Small intestine (tissue), 7 donors: ENCODE results near the gene PTPRG. TPM values are rescaled to one million over a fixed set of nuclear protein-coding genes. Genes with fewer than 3 reads are reported as not detected.

Experiments used
- DNase-seq, 2 donors: peaks; one replicate each; pipeline versions ENCODE4 v3.0.0 to v3.0.0-alpha.2; 2013
- FAIRE-seq: peaks from 2 replicates; lab custom pipeline; 2012; peaks lifted over from hg19 to GRCh38; lab: Jason Lieb, UNC
- H3K27ac ChIP-seq, 3 donors: one replicate each; pipeline ENCODE4 v1.5.1; 2013; ENCODE audit warnings: low read length in 2 of 3, mild to moderate bottlenecking in 2 of 3, control low read depth in 1 of 3, inconsistent platforms in 1 of 3, low read depth in 1 of 3, moderate library complexity in 1 of 3
- H3K27me3 ChIP-seq, 3 donors: one replicate each; pipeline ENCODE4 v1.6.1; 2013; ENCODE audit warnings: low read length in 3 of 3, inconsistent platforms in 1 of 3; ENCODE audit not compliant: control insufficient read depth in 3 of 3, insufficient read depth in 3 of 3
- H3K36me3 ChIP-seq, 3 donors: one replicate each; pipeline ENCODE4 v1.6.1; 2013; ENCODE audit warnings: low read length in 3 of 3, inconsistent platforms in 1 of 3, low read depth in 1 of 3, mild to moderate bottlenecking in 1 of 3, moderate library complexity in 1 of 3; ENCODE audit not compliant: control insufficient read depth in 3 of 3, insufficient read depth in 2 of 3
- H3K4me1 ChIP-seq, 3 donors: one replicate each; pipeline ENCODE4 v1.6.1; 2013; ENCODE audit warnings: low read length in 2 of 3, inconsistent platforms in 1 of 3, low read depth in 1 of 3, mild to moderate bottlenecking in 1 of 3, moderate library complexity in 1 of 3; ENCODE audit not compliant: control insufficient read depth in 3 of 3, insufficient read depth in 2 of 3
- H3K4me3 ChIP-seq, 3 donors: one replicate each; pipeline ENCODE4 v1.5.1; 2013; ENCODE audit warnings: low read length in 3 of 3, control low read depth in 1 of 3, inconsistent platforms in 1 of 3, low read depth in 1 of 3, mild to moderate bottlenecking in 1 of 3, moderate library complexity in 1 of 3
- H3K9me3 ChIP-seq, 2 donors: one replicate each; pipeline ENCODE4 v1.6.1; 2013; ENCODE audit warnings: low read depth in 1 of 2, low read length in 1 of 2; ENCODE audit not compliant: control insufficient read depth in 2 of 2, insufficient read depth in 1 of 2
- whole genome bisulfite sequencing, 3 donors: extraction: QIAGEN DNeasy Blood & Tissue Kit; methylation state at CpG; one replicate each; pipeline ENCODE4 v1.1.7; 2013; 5-methylcytosine and 5-hydroxymethylcytosine counted together
- polyA plus RNA-seq, 4 donors: library from polyadenylated mRNA; stranded (reverse) in 3 of 4; unstranded in 1 of 4; fragments of 200-250 nt in 3 of 4; fragments of 120-200 nt in 1 of 4; gene quantifications; one replicate each; pipeline versions ENCODE4 v1.2.1 to v1.2.3, GENCODE V29; 2013
- donor health status: healthy with polysubstance abuse.
- donor health status: control.
- donor health status: control.
- donor health status: Bipolar disorder and iron deficiency.
- donor health status: healthy.

Gene PTPRG
- polyA plus RNA-seq, 4 donors = 0.81 to 18.3 (median 5.6) TPM

DNA sequence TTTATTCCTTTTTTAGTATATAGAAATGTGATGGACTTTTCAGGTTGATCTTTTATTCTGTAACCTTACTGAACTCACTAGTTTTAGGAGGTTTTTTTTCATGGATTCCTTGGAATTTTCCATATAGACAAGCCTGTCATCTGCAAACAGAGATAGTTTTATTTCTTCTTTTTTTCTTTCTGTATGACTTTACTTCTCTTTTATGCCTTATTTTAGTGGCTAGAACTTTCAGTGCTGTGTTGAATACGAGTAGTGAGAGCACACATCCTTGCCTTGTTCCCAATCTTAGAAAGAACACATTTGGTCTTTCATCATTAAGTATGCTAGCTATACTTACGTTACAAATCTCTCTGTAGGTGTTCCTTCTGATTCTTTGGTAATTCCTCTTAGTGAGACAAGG, 336.5 kb downstream of the PTPRG start:
- FAIRE-seq (no peak), DNase-seq (no peak)
- no peak overlapping the region for H3K27ac ChIP-seq
- no peaks in the 10 kb centered on the region for H3K27me3 ChIP-seq
- H3K36me3 ChIP-seq = no peaks in the 10 kb centered on the region
- WGBS, 3 donors = 74 to 96% (median 83%) methylated on average over 2 of the region's 2 CpGs
- H3K4me1 ChIP-seq = peaks cover 0 to 14% (median 2%) of the 10 kb centered on the region in 3 donors
- no peak overlapping the region for H3K4me3 ChIP-seq
- no peaks in the 10 kb centered on the region for H3K9me3 ChIP-seq

DNA sequence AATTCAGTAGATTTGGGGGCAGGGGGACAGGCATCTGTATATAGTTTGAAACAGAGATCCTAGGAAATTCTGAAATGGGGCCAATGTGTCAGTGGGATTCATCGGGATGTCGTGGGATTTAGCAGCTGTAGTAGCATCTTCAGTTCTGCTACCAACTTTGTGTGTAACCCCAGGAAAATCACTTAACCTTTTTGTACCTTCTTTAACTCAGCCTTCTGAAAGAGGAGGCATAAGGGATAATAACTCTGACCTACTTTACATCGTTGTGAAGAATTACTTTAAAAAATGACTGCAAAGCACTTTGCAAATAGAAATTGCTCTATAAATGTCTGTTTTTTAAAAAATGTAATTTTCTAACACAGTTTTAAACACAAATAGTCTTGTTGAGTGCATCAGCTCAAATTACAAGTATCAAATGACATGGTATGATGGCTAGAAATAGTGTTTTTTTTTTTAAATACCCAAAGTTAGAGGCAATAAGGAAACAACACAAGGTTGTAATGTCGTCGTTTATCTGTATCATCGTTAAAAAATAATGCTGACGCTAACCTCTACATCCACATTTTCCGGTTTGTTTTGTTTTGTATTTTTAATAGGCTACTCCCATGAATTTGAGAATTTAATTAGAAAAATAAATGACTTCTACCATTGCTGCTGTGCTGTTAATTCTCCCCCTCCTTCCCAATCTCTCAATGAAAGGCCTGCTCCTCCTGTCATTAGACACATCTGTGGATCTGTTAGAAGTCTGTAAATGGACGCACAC, 338.5 kb downstream of the PTPRG start:
- no peak for FAIRE-seq
- no peak for DNase-seq
- H3K27ac ChIP-seq = no peak overlapping the region
- H3K9me3 ChIP-seq = no peaks in the 10 kb centered on the region
- no peaks in the 10 kb centered on the region for H3K27me3 ChIP-seq
- H3K36me3 ChIP-seq = no peaks in the 10 kb centered on the region
- peaks cover 0 to 5% (median 4%) of the 10 kb centered on the region in 3 donors for H3K4me1 ChIP-seq
- no peak overlapping the region for H3K4me3 ChIP-seq
- 87 to 91% (median 90%) methylated on average over 9 of the region's 9 CpGs for WGBS, 3 donors

DNA sequence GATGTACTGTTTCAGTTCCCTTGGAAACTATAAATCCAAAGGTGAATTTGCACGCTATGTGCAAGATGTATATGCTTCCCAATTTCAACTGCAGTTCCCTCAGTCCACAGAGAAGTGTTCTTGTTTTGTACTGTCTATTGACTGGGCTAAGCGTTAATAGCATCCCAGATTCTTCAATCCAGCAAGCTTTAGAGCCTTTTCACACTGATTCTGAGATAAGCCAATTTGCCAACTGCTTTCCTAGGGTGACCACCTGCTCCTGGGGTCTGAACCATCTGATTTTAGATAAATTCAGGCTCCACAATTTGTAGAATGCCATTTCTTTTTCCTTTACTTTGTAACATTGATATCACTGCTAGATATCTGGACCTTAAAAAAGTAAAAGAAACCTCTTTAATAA, 340.1 kb downstream of the PTPRG start:
- 92 to 96% (median 93%) methylated on average over 2 of the region's 2 CpGs for WGBS, 3 donors
- H3K36me3 ChIP-seq = no peaks in the 10 kb centered on the region
- no peaks in the 10 kb centered on the region for H3K9me3 ChIP-seq
- H3K4me3 ChIP-seq = no peak overlapping the region
- no peak for FAIRE-seq
- no peak overlapping the region for H3K27ac ChIP-seq
- H3K4me1 ChIP-seq = peaks cover 0 to 3% (median 0%) of the 10 kb centered on the region in 3 donors
- no peak for DNase-seq
- H3K27me3 ChIP-seq = no peaks in the 10 kb centered on the region

- Histone ChIP-seq H3K9me3 (no peaks in the 10 kb centered on the region), H3K27ac (no peak overlapping the region), H3K4me1 (peaks cover 0 to 3% (median 0%) of the 10 kb centered on the region in 3 donors), H3K27me3 (no peaks in the 10 kb centered on the region), H3K36me3 (no peaks in the 10 kb centered on the region), H3K4me3 (no peak overlapping the region)
- FAIRE-seq = no peak
- 48 to 81% (median 59%) methylated on average over 2 of the region's 2 CpGs for WGBS, 3 donors
- DNase-seq = no peak
Observed at GRCh38 chr3:61901986-61902385, 340.6 kb downstream of the PTPRG start.

- no peaks in the 10 kb centered on the region for H3K36me3 ChIP-seq
- FAIRE-seq = no peak
- no peak overlapping the region for H3K27ac ChIP-seq
- no peak for DNase-seq
- no peaks in the 10 kb centered on the region for H3K27me3 ChIP-seq
- no peaks in the 10 kb centered on the region for H3K9me3 ChIP-seq
- WGBS, 3 donors = 89 to 91% (median 90%) methylated on average over 9 of the region's 9 CpGs
- H3K4me1 ChIP-seq = peaks cover 0 to 3% (median 0%) of the 10 kb centered on the region in 3 donors
- H3K4me3 ChIP-seq = no peak overlapping the region
Observed at GRCh38 chr3:61903074-61903473, 341.7 kb downstream of the PTPRG start.

DNA sequence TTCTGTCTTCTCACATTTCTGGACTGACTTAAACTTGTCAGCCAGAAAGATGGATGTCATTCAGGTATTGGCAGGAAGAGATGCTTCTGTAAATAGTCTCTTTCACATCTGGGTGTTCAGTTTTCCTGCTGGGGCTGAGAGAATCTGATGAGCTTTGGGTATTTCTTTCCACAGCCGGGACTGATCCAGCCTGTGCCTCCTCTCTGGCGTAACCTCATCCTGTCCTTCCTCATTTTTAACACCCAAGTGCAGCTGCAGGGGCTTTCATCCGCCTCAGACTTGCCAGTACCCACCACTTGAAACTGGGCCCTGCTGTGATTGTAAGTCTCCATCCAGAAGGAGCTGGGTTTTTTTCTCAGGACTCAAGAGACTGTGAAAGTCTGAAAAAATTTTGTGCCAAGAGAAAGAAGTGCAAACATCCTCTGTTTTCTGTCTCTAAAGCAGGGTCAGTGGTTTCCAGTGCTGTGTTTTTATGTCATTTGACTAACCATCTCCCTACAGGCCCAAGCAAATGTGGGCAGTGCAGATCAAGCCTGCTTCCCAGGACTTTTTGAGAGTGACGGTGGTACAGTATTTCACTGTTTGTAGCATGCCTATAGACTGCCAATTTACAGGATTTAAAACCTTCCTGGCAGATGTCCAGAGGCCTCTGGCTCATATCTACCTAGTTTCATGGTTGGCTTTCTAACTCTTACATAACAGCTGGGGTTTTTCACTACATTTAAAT, 342.7 kb downstream of the PTPRG start:
- Histone ChIP-seq H3K4me1 (peaks cover 0 to 3% (median 0%) of the 10 kb centered on the region in 3 donors), H3K27me3 (no peaks in the 10 kb centered on the region), H3K36me3 (no peaks in the 10 kb centered on the region), H3K9me3 (no peaks in the 10 kb centered on the region), H3K4me3 (no peak overlapping the region), H3K27ac (peak overlapping the region in 2 of 3 donors; percentile 15 to 34)
- peak in 1 of 2 donors; percentile 18 for DNase-seq
- WGBS, 3 donors = 32 to 58% (median 40%) methylated on average over 4 of the region's 4 CpGs
- FAIRE-seq = no peak

GRCh38 chr3:61907210-61907795, 345.9 kb downstream of the PTPRG start:
- H3K27me3 ChIP-seq = no peaks in the 10 kb centered on the region
- DNase-seq (no peak), FAIRE-seq (no peak)
- 79 to 84% (median 84%) methylated on average over 7 of the region's 7 CpGs for WGBS, 3 donors
- H3K27ac ChIP-seq = no peak overlapping the region
- H3K9me3 ChIP-seq = no peaks in the 10 kb centered on the region
- H3K4me1 ChIP-seq = peaks cover 0 to 3% (median 0%) of the 10 kb centered on the region in 3 donors
- H3K4me3 ChIP-seq = no peak overlapping the region
- no peaks in the 10 kb centered on the region for H3K36me3 ChIP-seq

- Histone ChIP-seq H3K4me3 (no peak overlapping the region), H3K27ac (no peak overlapping the region), H3K27me3 (no peaks in the 10 kb centered on the region), H3K9me3 (no peaks in the 10 kb centered on the region), H3K36me3 (no peaks in the 10 kb centered on the region), H3K4me1 (peaks cover 0 to 3% (median 0%) of the 10 kb centered on the region in 3 donors)
- DNase-seq (peak in 1 of 2 donors; percentile 9), FAIRE-seq (no peak)
- WGBS, 3 donors = 20 to 40% (median 27%) methylated on average over 1 of the region's 1 CpG
Observed at GRCh38 chr3:61908382-61908781, 347.0 kb downstream of the PTPRG start.
